GM21576 (cell line): Measurements from ENCODE around the gene RTEL1.

ENCODE experiments used
- ATAC-seq: cut with Tn5 transposase; IDR thresholded peaks from one replicate; pipeline ENCODE4 v1.9.1; 2021; ENCODE audit warnings: mild to moderate bottlenecking, moderate library complexity; ENCODE audit not compliant: unreplicated experiment

Gene RTEL1

GRCh38 chr20:63687419-63688178, 29.5 kb downstream of the RTEL1 start:
- no peak for ATAC-seq

GRCh38 chr20:63688228-63689045, 30.3 kb downstream of the RTEL1 start:
- ATAC-seq, result no peak

GRCh38 chr20:63689046-63690002, 31.2 kb downstream of the RTEL1 start:
- no peak for ATAC-seq

DNA sequence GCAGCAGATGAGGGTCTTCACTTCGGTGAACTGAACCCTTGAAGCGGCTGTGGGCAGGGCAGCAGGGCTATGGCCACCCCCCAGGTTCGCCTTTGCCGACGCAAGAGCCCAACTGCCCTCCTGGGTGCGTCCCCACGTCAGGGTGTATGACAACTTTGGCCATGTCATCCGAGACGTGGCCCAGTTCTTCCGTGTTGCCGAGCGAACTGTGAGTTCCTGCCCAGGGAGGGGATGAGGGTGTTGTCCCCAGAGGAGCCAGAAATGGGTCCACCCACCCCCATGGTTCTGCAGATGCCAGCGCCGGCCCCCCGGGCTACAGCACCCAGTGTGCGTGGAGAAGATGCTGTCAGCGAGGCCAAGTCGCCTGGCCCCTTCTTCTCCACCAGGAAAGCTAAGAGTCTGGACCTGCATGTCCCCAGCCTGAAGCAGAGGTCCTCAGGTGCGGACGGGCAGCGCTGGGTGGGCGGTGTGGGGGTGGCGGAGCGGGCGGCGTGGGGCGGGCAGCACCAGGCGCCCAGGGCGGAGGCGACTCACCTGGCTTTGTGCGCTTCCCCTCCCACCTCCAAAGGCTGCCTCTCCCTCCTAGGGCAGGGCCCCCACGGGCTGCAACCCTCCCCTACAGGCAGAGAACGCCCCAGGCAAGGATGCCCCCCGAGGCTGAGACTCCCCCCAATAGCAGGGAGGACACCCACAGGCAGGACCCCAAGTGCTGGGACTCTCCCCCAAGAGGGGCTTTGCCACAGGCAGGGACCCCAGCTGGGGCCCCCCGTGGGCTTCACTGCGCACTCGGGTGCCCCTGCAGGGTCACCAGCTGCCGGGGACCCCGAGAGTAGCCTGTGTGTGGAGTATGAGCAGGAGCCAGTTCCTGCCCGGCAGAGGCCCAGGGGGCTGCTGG, 32.1 kb downstream of the RTEL1 start:
- no peak for ATAC-seq

GRCh38 chr20:63690898-63691710, 33.0 kb downstream of the RTEL1 start:
- no peak for ATAC-seq

DNA sequence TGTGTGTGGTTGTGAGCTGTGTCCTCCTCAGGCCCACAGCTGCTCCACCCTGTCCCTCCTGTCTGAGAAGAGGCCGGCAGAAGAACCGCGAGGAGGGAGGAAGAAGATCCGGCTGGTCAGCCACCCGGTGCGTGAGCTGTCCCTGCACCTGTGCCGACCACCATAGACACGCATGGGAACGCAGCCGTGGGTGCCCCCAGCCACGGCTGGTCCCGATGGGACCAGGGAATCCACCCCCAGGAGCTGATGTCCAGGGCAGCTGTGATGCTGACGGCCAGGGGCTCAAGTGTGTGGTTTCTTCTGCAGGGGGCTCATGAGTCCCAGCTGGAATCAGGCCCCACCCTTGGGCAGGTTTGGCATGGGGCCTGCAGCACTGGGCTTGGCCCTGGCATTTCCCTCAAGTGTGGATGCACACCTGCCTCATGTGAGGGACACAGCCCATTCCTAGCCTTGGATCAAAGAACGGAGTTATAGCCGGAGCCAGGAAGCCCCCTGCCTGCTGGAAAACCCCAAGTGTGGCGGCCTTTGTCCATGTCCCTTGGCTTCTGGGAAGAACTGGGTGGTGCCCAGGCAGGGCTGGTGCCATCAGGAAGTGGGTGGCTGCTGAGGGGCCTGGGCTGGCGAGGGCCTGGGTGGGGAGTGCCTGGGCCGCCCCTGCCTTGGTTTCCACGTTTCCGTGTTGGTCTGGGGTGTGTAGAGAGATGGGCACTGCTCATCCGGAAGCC, 33.8 kb downstream of the RTEL1 start:
- ATAC-seq, result no peak

DNA sequence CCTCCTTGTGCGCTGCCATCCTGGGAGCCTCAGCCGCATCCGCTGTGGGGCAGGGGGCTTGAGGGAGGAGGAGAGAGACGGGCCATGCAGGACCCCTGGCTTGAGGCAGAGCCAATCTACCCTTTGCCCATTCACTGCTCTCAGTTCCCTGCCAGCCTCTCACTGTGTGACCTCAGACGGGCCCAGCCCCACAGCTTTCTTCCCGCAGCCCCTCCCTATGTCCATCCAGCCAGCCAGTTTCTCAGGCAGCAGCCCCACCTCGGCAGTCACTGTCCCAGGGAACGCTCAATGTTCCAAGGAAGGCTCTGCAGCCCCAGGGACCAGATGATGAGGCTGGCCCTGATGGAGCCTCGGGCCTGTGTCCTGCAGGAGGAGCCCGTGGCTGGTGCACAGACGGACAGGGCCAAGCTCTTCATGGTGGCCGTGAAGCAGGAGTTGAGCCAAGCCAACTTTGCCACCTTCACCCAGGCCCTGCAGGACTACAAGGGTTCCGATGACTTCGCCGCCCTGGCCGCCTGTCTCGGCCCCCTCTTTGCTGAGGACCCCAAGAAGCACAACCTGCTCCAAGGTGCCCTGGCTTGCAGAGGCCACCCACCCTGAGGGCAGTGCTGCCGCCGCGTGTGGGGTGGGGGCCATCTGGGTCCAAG, 34.4 kb downstream of the RTEL1 start:
- ATAC-seq, result no peak

DNA sequence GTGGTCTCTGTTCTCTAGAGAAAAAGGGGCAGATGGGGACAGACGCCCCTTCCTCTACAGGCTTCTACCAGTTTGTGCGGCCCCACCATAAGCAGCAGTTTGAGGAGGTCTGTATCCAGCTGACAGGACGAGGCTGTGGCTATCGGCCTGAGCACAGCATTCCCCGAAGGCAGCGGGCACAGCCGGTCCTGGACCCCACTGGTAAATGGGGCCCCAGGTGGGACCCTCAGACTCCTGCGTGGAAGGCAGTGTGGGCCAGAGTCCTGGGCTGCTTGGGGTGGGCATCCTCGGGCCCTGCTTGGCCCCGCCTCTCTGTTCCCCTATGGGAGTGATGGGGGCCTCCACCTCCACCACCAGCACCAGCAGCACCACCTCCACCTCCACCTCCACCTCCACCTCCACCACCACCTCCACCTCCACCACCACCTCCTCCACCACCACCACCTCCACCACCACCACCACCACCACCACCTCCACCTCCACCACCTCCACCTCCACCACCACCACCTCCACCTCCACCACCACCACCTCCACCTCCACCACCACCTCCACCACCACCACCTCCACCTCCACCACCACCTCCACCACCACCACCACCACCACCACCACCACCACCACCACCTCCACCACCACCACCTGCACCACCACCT, 35.1 kb downstream of the RTEL1 start:
- no peak for ATAC-seq

- ATAC-seq, result no peak
These were observed 35.8 kb downstream of the RTEL1 start for GRCh38 chr20:63693733-63694583.

DNA sequence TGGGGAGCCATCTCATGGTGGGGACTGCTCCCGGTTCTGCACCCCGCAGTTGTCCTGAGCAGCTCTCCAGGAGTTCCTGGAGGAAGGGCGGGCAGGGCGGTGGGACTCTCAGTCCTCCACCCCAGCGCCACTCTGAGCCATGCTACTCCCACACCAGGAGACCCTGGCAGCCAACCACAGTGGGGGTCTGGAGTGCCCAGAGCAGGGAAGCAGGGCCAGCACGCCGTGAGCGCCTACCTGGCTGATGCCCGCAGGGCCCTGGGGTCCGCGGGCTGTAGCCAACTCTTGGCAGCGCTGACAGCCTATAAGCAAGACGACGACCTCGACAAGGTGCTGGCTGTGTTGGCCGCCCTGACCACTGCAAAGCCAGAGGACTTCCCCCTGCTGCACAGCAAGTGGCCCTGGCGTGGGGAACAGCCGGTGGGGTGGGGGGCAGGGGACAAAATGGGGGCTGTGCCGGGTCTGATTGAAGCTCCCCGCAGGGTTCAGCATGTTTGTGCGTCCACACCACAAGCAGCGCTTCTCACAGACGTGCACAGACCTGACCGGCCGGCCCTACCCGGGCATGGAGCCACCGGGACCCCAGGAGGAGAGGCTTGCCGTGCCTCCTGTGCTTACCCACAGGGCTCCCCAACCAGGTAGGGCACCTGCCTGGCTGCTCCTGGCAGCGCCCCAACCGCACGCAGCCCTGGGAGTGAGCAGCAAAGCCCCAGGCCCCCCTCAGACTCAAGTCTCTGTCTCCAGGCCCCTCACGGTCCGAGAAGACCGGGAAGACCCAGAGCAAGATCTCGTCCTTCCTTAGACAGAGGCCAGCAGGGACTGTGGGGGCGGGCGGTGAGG, 36.7 kb downstream of the RTEL1 start:
- ATAC-seq, result no peak

DNA sequence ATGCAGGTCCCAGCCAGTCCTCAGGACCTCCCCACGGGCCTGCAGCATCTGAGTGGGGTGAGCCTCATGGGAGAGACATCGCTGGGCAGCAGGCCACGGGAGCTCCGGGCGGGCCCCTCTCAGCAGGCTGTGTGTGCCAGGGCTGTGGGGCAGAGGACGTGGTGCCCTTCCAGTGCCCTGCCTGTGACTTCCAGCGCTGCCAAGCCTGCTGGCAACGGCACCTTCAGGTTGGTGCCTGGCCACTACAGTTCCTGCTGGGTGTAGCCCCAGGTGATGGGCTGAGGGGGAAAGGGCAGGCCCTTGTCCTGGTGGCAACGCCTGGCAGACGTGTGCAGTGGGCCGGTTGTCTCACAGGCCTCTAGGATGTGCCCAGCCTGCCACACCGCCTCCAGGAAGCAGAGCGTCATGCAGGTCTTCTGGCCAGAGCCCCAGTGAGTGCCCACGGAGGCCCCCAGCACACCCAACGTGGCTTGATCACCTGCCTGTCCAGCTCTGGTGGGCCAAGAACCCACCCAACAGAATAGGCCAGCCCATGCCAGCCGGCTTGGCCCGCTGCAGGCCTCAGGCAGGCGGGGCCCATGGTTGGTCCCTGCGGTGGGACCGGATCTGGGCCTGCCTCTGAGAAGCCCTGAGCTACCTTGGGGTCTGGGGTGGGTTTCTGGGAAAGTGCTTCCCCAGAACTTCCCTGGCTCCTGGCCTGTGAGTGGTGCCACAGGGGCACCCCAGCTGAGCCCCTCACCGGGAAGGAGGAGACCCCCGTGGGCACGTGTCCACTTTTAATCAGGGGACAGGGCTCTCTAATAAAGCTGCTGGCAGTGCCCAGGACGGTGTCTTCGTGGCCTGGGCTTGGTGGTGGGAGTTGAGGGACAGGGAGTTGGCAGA, 37.6 kb downstream of the RTEL1 start:
- ATAC-seq, result no peak

DNA sequence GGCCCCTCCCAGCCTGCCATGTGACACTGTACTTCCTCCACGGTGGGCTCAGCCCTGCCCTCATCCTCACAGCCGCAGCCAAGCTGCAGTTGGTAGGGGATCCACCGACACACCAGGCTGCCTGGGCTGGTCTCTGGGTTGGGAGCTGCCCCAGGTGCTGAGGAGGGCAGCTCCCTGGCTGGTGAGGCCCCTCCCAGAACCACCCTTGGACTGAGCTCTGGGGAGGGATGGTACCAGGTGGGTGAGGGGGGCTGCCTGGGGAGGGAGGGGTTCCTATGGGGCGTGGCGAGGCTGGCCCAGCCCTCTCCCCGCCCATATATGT, 38.2 kb downstream of the RTEL1 start:
- no peak for ATAC-seq

GRCh38 chr20:63696628-63697356, 38.7 kb downstream of the RTEL1 start, which contains the start of gene TNFRSF6B:
Gene TNFRSF6B (plus strand): TSS chr20:63696652. CDS start chr20:63696768, 116 bp downstream.
- no peak for ATAC-seq

- no peak for ATAC-seq
These were observed 39.3 kb downstream of the RTEL1 start for GRCh38 chr20:63697357-63697867.
